ENCODE data around the gene C1QTNF1.

GRCh38 chr17:79002796-79003593 lies 21.0 kb upstream of the C1QTNF1 start:
- TF ChIP-seq CTCF (IDR thresholded peaks at IDR 0.05; ENCODE audit: insufficient read depth, low read length) (no peak), REST (IDR thresholded peaks at IDR 0.05; ENCODE audit: insufficient replicate concordance, low read depth) (no peak)
